ENCODE data around the gene PLPPR5.

GRCh38 chr1:98947071-98947470, 57.6 kb downstream of the PLPPR5 start:
- no peak for TF ChIP-seq EZH2 (IDR thresholded peaks at IDR 0.05; ENCODE audit: insufficient read depth, poor library complexity, severe bottlenecking)
- TF ChIP-seq EZH2phosphoT487 (IDR thresholded peaks at IDR 0.05; ENCODE audit: insufficient read depth, low read depth) = no peak

Data from GM23248 (cell line).